Activated T-cell treated with anti-CD3 and anti-CD28 coated beads, Interleukin-2, amount 50 U/mL, for 72 hours (primary cell): Measurements from ENCODE around the gene HOXC11. TPM values are rescaled to one million over a fixed set of nuclear protein-coding genes. Genes with fewer than 3 reads are reported as not detected.

ENCODE experiments used
- ATAC-seq, 2 donors: fragments of 150-1000 bp; cut with Tn5 transposase; replicated peaks in 1 of 2; 2 replicates each; pipeline ENCODE4 v1.10.0; 2021; ENCODE audit warnings: moderate library complexity in 2 of 2, mild to moderate bottlenecking in 1 of 2
- DNase-seq, 2 donors: peaks; one replicate each; pipeline ENCODE4 v3.0.0; 2021 to 2022; ENCODE audit warnings: mixed read lengths in 1 of 2
- H3K27ac Mint-ChIP-seq: one replicate; pipeline ENCODE4 v1.8.0; 2022; ENCODE audit warnings: mild to moderate bottlenecking, moderate library complexity, mixed read lengths
- H3K27me3 Mint-ChIP-seq: one replicate; pipeline ENCODE4 v1.8.0; 2022; ENCODE audit warnings: low read depth, mixed read lengths
- H3K36me3 Mint-ChIP-seq, 2 donors: one replicate each; pipeline ENCODE4 v1.8.0; 2022; ENCODE audit warnings: mixed read lengths in 2 of 2, mild to moderate bottlenecking in 1 of 2; ENCODE audit not compliant: insufficient read depth in 2 of 2
- H3K4me1 Mint-ChIP-seq: one replicate; pipeline ENCODE4 v1.8.0; 2022; ENCODE audit warnings: low read depth, mixed read lengths
- H3K4me3 Mint-ChIP-seq, 2 donors: one replicate each; pipeline ENCODE4 v1.8.0; 2022; ENCODE audit warnings: mild to moderate bottlenecking in 2 of 2, mixed read lengths in 2 of 2, moderate library complexity in 2 of 2
- H3K9me3 Mint-ChIP-seq, 2 donors: one replicate each; pipeline ENCODE4 v1.8.0; 2022; ENCODE audit warnings: mixed read lengths in 2 of 2
- total RNA-seq, 2 donors: library from RNA; stranded (reverse); gene quantifications; one replicate each; pipeline ENCODE4 v1.2.3, GENCODE V29; 2022

The HOXC11 gene
- total RNA-seq, 2 donors from 2014 or later: not detected

GRCh38 chr12:54006559-54007220, 33.8 kb downstream of the HOXC11 start:
- Mint-ChIP-seq H3K27me3 (peaks cover 93% of the 10 kb centered on the region), H3K27ac (peak overlapping the region; percentile 63), H3K36me3 (no peaks in the 10 kb centered on the region), H3K9me3 (no peaks in the 10 kb centered on the region), H3K4me1 (peaks cover 33% of the 10 kb centered on the region), H3K4me3 (peak overlapping the region; percentile 93 to 96)
- no peak for ATAC-seq
- no peak for DNase-seq

- Mint-ChIP-seq H3K27ac (no peak overlapping the region), H3K4me3 (no peak overlapping the region), H3K36me3 (no peaks in the 10 kb centered on the region), H3K4me1 (peaks cover 28% of the 10 kb centered on the region), H3K9me3 (no peaks in the 10 kb centered on the region), H3K27me3 (peaks cover 93% of the 10 kb centered on the region)
- ATAC-seq (no peak), DNase-seq (no peak)
Observed at GRCh38 chr12:54007538-54008259, 34.8 kb downstream of the HOXC11 start.

- Mint-ChIP-seq H3K4me3 (peak overlapping the region in 1 of 2 donors; percentile 54), H3K27ac (no peak overlapping the region), H3K36me3 (no peaks in the 10 kb centered on the region), H3K4me1 (peaks cover 28% of the 10 kb centered on the region), H3K9me3 (no peaks in the 10 kb centered on the region), H3K27me3 (peaks cover 93% of the 10 kb centered on the region)
- no peak for ATAC-seq
- DNase-seq: no peak
Observed at GRCh38 chr12:54008260-54008552, 35.3 kb downstream of the HOXC11 start.

GRCh38 chr12:54009171-54010052, 36.5 kb downstream of the HOXC11 start:
- Mint-ChIP-seq H3K4me3 (peak overlapping the region; percentile 72 to 74), H3K36me3 (no peaks in the 10 kb centered on the region), H3K4me1 (peaks cover 33% of the 10 kb centered on the region), H3K9me3 (no peaks in the 10 kb centered on the region), H3K27ac (no peak overlapping the region), H3K27me3 (peaks cover 93% of the 10 kb centered on the region)
- peak; percentile 45 to 46 for ATAC-seq
- peak in 1 of 2 donors; percentile 38 for DNase-seq

GRCh38 chr12:54010053-54010971, 37.4 kb downstream of the HOXC11 start:
- no peak for ATAC-seq
- no peak overlapping the region for H3K27ac Mint-ChIP-seq
- H3K27me3 Mint-ChIP-seq: peaks cover 93% of the 10 kb centered on the region
- no peaks in the 10 kb centered on the region for H3K9me3 Mint-ChIP-seq
- H3K36me3 Mint-ChIP-seq: no peaks in the 10 kb centered on the region
- peaks cover 40% of the 10 kb centered on the region for H3K4me1 Mint-ChIP-seq
- DNase-seq: no peak
- H3K4me3 Mint-ChIP-seq: peak overlapping the region; percentile 35 to 74

- H3K36me3 Mint-ChIP-seq: no peaks in the 10 kb centered on the region
- peak overlapping the region; percentile 17 to 65 for H3K4me3 Mint-ChIP-seq
- H3K4me1 Mint-ChIP-seq: peaks cover 35% of the 10 kb centered on the region
- no peak overlapping the region for H3K27ac Mint-ChIP-seq
- DNase-seq (no peak), ATAC-seq (no peak)
- H3K27me3 Mint-ChIP-seq: peaks cover 93% of the 10 kb centered on the region
- no peaks in the 10 kb centered on the region for H3K9me3 Mint-ChIP-seq
Observed at GRCh38 chr12:54010972-54011664, 38.2 kb downstream of the HOXC11 start.

- H3K36me3 Mint-ChIP-seq: no peaks in the 10 kb centered on the region
- no peak overlapping the region for H3K27ac Mint-ChIP-seq
- H3K4me1 Mint-ChIP-seq: peaks cover 31% of the 10 kb centered on the region
- H3K27me3 Mint-ChIP-seq: peaks cover 89% of the 10 kb centered on the region
- DNase-seq: no peak
- ATAC-seq: no peak
- no peaks in the 10 kb centered on the region for H3K9me3 Mint-ChIP-seq
- peak overlapping the region; percentile 17 to 65 for H3K4me3 Mint-ChIP-seq
Observed at GRCh38 chr12:54011665-54012532, 39.0 kb downstream of the HOXC11 start.

GRCh38 chr12:54012631-54013409, 39.9 kb downstream of the HOXC11 start:
- DNase-seq: no peak
- no peak overlapping the region for H3K27ac Mint-ChIP-seq
- peaks cover 87% of the 10 kb centered on the region for H3K27me3 Mint-ChIP-seq
- H3K36me3 Mint-ChIP-seq: no peaks in the 10 kb centered on the region
- no peak for ATAC-seq
- H3K4me3 Mint-ChIP-seq: no peak overlapping the region
- H3K4me1 Mint-ChIP-seq: peaks cover 39% of the 10 kb centered on the region
- H3K9me3 Mint-ChIP-seq: no peaks in the 10 kb centered on the region

- DNase-seq (no peak), ATAC-seq (no peak)
- Mint-ChIP-seq H3K4me3 (peak overlapping the region; percentile 64 to 76), H3K9me3 (no peaks in the 10 kb centered on the region), H3K36me3 (no peaks in the 10 kb centered on the region), H3K4me1 (peaks cover 44% of the 10 kb centered on the region), H3K27me3 (peaks cover 77% of the 10 kb centered on the region), H3K27ac (peak overlapping the region; percentile 82)
Observed at GRCh38 chr12:54014377-54015017, 41.6 kb downstream of the HOXC11 start.

- ATAC-seq: no peak
- H3K27me3 Mint-ChIP-seq: peaks cover 77% of the 10 kb centered on the region
- H3K4me3 Mint-ChIP-seq: peak overlapping the region; percentile 64 to 76
- no peaks in the 10 kb centered on the region for H3K36me3 Mint-ChIP-seq
- H3K4me1 Mint-ChIP-seq: peaks cover 43% of the 10 kb centered on the region
- H3K9me3 Mint-ChIP-seq: no peaks in the 10 kb centered on the region
- no peak for DNase-seq
- H3K27ac Mint-ChIP-seq: peak overlapping the region; percentile 82
Observed at GRCh38 chr12:54015018-54015931, 42.3 kb downstream of the HOXC11 start.
